LHCN-M2 (cell line): ENCODE data around the gene COL23A1. TPM values are rescaled to one million over a fixed set of nuclear protein-coding genes. Genes with fewer than 3 reads are reported as not detected.

Experiments used
- DNase-seq: peaks from one replicate; pipeline ENCODE4 v3.0.0-alpha.2; 2012; ENCODE audit warnings: low read depth
- total RNA-seq: library from RNA; depleted of rRNA; stranded (reverse); fragments of >200 nt; gene quantifications from 2 replicates; pipeline ENCODE4 v1.2.3, GENCODE V29; 2014

Gene COL23A1
- total RNA-seq, 1 experiment from 2014 or later: not detected

GRCh38 chr5:178398901-178399700 lies 191.1 kb downstream of the COL23A1 start:
- DNase-seq: no peak

GRCh38 chr5:178396796-178397720 lies 193.1 kb downstream of the COL23A1 start:
- DNase-seq: no peak

- DNase-seq: no peak
These were observed 196.1 kb downstream of the COL23A1 start for GRCh38 chr5:178394074-178394473.

GRCh38 chr5:178392931-178393394 lies 197.2 kb downstream of the COL23A1 start:
- no peak for DNase-seq

- DNase-seq: no peak
These were observed 197.8 kb downstream of the COL23A1 start for GRCh38 chr5:178392386-178392785.

- DNase-seq: no peak
These were observed 198.7 kb downstream of the COL23A1 start for GRCh38 chr5:178391480-178391879.

- DNase-seq: no peak
These were observed 200.4 kb downstream of the COL23A1 start for GRCh38 chr5:178389796-178390195.

GRCh38 chr5:178389026-178389729 lies 201.0 kb downstream of the COL23A1 start:
- DNase-seq: no peak

- DNase-seq: no peak
These were observed 201.7 kb downstream of the COL23A1 start for GRCh38 chr5:178388386-178389025.

- DNase-seq: no peak
These were observed 202.4 kb downstream of the COL23A1 start for GRCh38 chr5:178387856-178388190.

GRCh38 chr5:178387061-178387855 lies 202.9 kb downstream of the COL23A1 start:
- no peak for DNase-seq

GRCh38 chr5:178386336-178386931 lies 203.8 kb downstream of the COL23A1 start:
- DNase-seq: no peak

GRCh38 chr5:178385496-178385890 lies 204.7 kb downstream of the COL23A1 start:
- no peak for DNase-seq

GRCh38 chr5:178384816-178385495 lies 205.2 kb downstream of the COL23A1 start:
- DNase-seq: no peak

- DNase-seq: no peak
These were observed 206.0 kb downstream of the COL23A1 start for GRCh38 chr5:178383919-178384815.

- no peak for DNase-seq
These were observed 206.8 kb downstream of the COL23A1 start for GRCh38 chr5:178383301-178383918.

- no peak for DNase-seq
These were observed 207.4 kb downstream of the COL23A1 start for GRCh38 chr5:178382754-178383164.
